Measurements from ENCODE around the gene RELA. TPM values are rescaled to one million over a fixed set of nuclear protein-coding genes. Genes with fewer than 3 reads are reported as not detected.

Gene RELA
- total RNA-seq, 1 experiment from 2014 or later = 83.0 TPM

GRCh38 chr11:65625628-65626342 lies 36.9 kb downstream of the RELA start:
- Mint-ChIP-seq H3K4me1 (ENCODE audit: insufficient read depth, unreplicated experiment) (no peaks in the 10 kb centered on the region), H3K36me3 (ENCODE audit: insufficient read depth, unreplicated experiment) (peaks cover 37% of the 10 kb centered on the region), H3K27me3 (ENCODE audit: insufficient read depth, unreplicated experiment) (no peaks in the 10 kb centered on the region), H3K4me3 (ENCODE audit: unreplicated experiment) (no peak overlapping the region), H3K9me3 (ENCODE audit: unreplicated experiment) (no peaks in the 10 kb centered on the region), H3K27ac (ENCODE audit: low read depth, unreplicated experiment) (no peak overlapping the region)
- intact Hi-C loops (cut with micrococcal nuclease) = no loop called here
- ChIA-PET POLR2A (interaction anchor here (0.6 kb wide), 1 partner anchor 29 kb away, joined by 3 read pairs; no protein-coding TSS in a partner anchor), CTCF (interaction anchor here (0.6 to 0.9 kb wide), 3 partner anchors 33 to 287 kb away, joined by 3 to 4 read pairs (median 3); no protein-coding TSS in a partner anchor)
- DNase-seq (ENCODE audit: unreplicated experiment) = no peak
- BruUV-seq (replicated peaks) = no TSS peak
- TF ChIP-seq CTCF (IDR thresholded peaks at IDR 0.05; ENCODE audit: unreplicated experiment) = no peak

- Mint-ChIP-seq H3K27me3 (ENCODE audit: insufficient read depth, unreplicated experiment) (no peaks in the 10 kb centered on the region), H3K4me3 (ENCODE audit: unreplicated experiment) (no peak overlapping the region), H3K36me3 (ENCODE audit: insufficient read depth, unreplicated experiment) (peaks cover 39% of the 10 kb centered on the region), H3K4me1 (ENCODE audit: insufficient read depth, unreplicated experiment) (no peaks in the 10 kb centered on the region), H3K27ac (ENCODE audit: low read depth, unreplicated experiment) (no peak overlapping the region), H3K9me3 (ENCODE audit: unreplicated experiment) (no peaks in the 10 kb centered on the region)
- intact Hi-C loops (cut with micrococcal nuclease) = no loop called here
- ChIA-PET CTCF (interaction anchor here (0.6 to 0.9 kb wide), 2 partner anchors 34 to 286 kb away, joined by 3 to 4 read pairs; no protein-coding TSS in a partner anchor), POLR2A (interaction anchor here (0.8 kb wide), 1 partner anchor 10 kb away, joined by 4 read pairs; the partner anchor contains the start of gene PCNX3)
- BruUV-seq (replicated peaks) = no TSS peak
- no peak for TF ChIP-seq CTCF (IDR thresholded peaks at IDR 0.05; ENCODE audit: unreplicated experiment)
- no peak for DNase-seq (ENCODE audit: unreplicated experiment)
These were observed 37.6 kb downstream of the RELA start for GRCh38 chr11:65624931-65625627.

- Mint-ChIP-seq H3K27ac (ENCODE audit: low read depth, unreplicated experiment) (no peak overlapping the region), H3K9me3 (ENCODE audit: unreplicated experiment) (no peaks in the 10 kb centered on the region), H3K27me3 (ENCODE audit: insufficient read depth, unreplicated experiment) (no peaks in the 10 kb centered on the region), H3K4me1 (ENCODE audit: insufficient read depth, unreplicated experiment) (no peaks in the 10 kb centered on the region), H3K4me3 (ENCODE audit: unreplicated experiment) (no peak overlapping the region), H3K36me3 (ENCODE audit: insufficient read depth, unreplicated experiment) (peaks cover 40% of the 10 kb centered on the region)
- ChIA-PET POLR2A (interaction anchor here (1.5 to 1.6 kb wide), 3 partner anchors 9 to 39 kb away, joined by 3 to 7 read pairs (median 6); partner anchors contain the start of genes RELA and SIPA1), CTCF (interaction anchor here (0.7 to 1.2 kb wide), 2 partner anchors 27 to 272 kb away, joined by 3 read pairs; no protein-coding TSS in a partner anchor)
- intact Hi-C loops (cut with micrococcal nuclease) = no loop called here
- no TSS peak for BruUV-seq (replicated peaks)
- no peak for TF ChIP-seq CTCF (IDR thresholded peaks at IDR 0.05; ENCODE audit: unreplicated experiment)
- no peak for DNase-seq (ENCODE audit: unreplicated experiment)
These were observed 38.7 kb downstream of the RELA start for GRCh38 chr11:65623852-65624616.

Data from MCF 10A (cell line).